GM21515 (cell line): ENCODE measurements around the gene BCAS3.
"Not testable (repeated sequence)": the region's sequence is repeated elsewhere in the genome, so short reads cannot be mapped to it uniquely, and the experiment has no call there.

Experiments used
- ATAC-seq: cut with Tn5 transposase; IDR thresholded peaks from one replicate; pipeline ENCODE4 v1.9.1; 2021; ENCODE audit not compliant: unreplicated experiment

The BCAS3 gene

DNA sequence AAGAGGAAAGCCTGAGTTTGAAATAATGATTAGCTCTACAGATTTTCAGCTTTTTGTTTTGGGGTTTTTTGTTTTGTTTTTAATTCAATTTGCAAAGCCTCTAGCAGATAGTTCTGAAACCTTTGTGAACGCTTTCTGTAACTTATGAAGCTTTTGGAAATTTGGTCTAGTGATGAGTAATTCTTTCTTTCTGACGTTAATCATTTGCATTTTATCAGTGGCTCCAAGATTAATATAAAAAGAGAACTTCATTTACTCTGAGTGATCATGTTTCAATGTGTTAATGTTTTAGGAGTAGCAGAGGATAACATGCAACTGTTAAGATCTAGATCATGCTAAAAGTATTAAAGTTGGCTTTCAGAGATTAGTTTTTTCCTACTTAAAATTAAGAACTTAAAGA, 561.7 kb downstream of the BCAS3 start:
- no peak for ATAC-seq

DNA sequence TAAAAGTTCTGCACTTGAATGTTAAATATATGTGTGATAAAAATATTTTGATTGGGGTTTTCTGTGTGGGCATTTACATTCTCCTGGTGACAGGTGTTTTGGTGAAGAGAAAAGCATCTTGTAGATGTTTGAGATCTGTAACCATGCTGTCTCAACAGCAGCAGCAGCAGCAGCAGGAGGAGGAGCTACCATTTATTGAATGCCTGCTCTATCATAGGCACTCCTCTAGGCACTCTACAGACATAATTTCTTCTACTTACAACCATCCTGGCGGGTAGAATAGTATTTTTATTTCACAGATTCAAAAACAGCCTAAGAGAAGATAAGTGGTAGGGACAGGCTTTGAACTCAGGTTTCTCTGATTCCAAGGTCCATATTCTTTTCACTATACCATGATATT, 562.3 kb downstream of the BCAS3 start:
- ATAC-seq = no peak

- ATAC-seq = no peak
These were observed 563.3 kb downstream of the BCAS3 start for GRCh38 chr17:61240851-61241468.

DNA sequence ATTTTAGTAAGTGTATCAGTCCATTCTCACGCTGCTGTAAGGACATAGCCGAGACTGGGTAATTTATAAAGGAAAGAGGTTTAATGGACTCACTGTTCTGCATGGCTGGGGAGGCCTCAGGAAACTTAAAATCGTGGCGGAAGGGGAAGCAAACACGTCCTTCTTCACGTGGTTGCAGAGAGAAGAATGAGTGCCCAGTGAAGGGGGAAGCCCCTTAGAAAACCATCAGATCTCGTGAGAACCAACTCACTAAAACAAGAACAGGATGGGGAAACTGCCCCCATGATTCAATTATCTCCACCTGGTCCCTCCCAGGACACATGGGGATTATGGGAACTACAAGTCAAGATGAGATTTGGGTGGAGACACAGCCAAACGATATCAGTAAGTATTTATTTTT, 567.3 kb downstream of the BCAS3 start:
- ATAC-seq = not testable (repeated sequence)

GRCh38 chr17:61245706-61246135, 568.1 kb downstream of the BCAS3 start:
- no peak for ATAC-seq

DNA sequence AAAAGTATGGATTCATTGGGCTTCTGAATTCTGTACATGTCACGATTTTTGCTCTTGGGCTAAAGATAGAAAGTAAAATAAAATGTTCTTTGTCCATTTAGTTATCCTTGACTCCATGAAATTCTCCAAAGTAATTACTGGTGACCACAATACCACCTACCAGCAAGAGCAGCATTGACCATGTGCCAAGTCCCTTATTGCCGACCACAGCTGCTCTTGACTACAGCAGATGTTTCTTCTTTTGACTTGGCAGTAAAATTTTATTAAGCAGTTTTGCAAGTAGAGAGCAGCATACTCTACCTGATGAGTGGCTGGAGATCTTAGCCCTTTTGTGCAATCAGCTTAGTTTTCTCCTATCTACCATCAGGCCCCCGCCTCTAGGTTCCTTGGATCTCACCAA, 569.8 kb downstream of the BCAS3 start:
- no peak for ATAC-seq

GRCh38 chr17:61248399-61248798, 570.7 kb downstream of the BCAS3 start:
- no peak for ATAC-seq

- ATAC-seq = no peak
These were observed 572.1 kb downstream of the BCAS3 start for GRCh38 chr17:61249649-61250299.

DNA sequence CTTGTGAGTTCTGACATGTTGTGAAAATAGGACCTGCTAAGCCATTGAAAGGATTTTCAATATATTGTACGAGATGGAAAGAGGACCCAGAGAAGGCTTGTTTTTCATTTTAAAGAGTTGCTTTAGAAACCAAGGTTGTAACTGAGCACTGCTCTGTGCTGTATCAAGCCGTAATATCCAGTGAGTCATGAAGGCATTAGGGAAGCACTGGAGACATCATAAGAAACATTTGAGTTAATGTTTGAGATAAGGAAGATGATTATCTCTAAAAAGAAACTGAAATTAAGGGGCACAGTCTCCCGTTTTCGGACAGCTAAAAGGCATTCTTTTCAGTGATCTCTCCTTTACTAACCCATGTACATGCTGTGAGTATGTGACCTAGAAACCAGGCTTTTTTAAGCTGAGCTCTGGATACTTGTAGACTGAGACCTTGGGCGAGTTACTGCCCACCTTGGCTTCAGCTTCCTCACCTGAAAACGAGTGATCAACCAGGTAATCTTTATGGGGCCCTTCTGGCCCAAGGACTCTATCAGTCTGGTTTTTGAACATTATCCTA, 572.8 kb downstream of the BCAS3 start:
- no peak for ATAC-seq

DNA sequence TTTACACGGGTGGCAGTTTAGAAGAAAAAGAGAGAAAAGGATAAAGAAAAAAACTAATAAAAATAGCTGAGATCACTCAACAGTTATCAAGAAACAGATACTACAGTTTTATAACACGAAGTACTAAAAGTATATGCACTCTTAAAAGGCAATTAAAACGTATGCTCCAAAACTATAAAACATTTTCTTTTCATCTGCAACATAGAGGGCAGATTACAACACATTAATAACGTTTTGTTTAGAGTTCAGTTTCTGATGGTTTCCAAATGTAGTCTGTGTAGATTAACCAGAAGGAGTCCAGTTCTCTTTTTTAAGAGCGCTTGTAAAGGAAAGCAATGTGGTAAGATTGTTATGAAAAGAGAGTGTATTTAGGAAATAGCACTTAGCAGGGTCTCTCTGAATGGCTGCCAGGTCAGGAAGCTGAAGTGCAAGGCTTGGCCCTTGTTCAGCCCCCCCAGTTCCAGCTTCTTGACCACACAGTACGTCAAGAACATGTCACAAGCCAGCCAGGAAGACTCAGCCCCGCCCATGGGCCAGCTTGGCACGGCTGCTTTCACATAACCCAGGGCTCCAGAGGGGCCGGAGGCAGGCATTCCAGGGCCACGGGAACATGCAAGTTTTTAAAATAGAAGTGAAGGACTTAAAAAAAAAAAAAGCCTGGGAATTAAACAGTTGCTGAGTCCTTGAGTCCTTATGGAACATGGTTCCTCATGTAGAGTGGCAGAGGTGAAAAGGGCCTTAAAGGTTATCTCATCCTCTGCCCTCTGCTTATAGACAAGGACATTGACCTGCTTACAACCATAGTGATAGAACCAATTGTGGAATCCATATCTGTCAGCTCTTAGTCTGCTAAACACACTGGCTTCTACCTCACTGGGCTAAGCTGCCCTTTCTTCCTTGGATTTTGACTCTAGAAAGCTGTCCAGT, 574.6 kb downstream of the BCAS3 start:
- no peak for ATAC-seq

GRCh38 chr17:61253362-61253761, 575.7 kb downstream of the BCAS3 start:
- ATAC-seq = no peak

DNA sequence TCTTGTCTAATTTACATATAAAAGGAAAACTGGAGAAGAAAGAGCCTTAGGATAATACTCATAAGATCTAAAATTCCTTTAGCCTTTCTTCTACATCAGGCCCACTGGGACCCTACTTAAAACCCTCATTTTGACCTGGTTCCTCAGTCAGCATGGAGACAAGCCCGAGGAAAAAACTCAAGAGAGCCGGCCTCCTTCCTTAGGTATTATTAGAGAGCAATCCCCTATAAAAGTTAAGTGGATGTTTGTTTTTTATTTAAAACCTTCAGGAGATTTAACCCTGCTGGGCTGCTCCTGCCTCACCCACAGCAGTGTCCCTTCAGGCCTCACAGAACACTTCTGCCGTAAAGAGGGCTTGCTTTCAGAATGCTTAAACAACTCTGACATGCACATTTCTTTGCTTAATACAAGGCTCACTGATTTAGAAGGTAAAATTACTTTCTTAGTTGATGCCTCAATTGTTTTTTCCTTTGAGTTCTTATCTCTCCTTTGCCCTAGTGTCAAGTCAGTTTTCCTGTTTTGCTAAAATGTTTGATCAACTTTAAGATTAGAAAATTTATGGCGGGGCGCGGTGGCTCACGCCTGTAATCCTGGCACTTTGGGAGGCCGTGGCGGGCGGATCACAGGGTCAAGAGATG, 576.4 kb downstream of the BCAS3 start:
- no peak for ATAC-seq

DNA sequence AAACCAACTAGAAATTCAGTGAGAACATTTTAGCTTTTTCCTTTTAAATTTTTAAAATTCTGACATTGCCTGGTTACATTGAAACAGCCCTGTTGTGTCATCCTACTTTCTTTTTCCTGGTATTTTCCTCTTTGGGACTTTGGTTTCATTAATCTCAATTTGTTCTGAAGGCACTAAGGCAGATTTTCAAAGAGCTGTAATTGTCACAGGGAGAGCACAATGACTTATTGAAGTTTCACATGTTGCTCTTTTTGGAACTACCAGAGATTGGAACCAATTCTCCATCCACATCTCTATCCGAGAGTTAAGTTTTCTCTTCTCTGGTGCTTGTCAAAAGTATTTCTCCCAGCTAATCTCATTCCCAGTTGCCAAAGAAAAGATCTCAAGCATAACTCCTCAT, 577.3 kb downstream of the BCAS3 start:
- no peak for ATAC-seq

DNA sequence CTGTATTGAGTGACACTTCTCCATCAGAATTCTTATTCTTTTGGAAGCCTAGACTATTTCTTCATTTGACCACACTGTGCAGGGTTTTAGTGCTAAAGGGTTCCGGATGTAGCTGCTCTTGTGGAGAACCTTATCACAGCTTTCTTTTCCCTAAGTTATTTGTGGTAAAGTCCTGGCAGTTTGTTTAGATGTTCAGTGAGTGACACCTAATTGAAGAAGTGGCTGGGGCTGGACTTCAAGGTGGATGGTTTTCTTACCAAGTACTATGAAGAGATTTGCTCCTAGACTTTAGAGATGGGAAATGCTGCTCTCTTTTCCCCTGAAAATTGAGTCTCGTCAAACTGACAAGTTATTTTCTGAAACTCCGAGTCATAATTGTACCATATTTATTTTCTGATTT, 578.0 kb downstream of the BCAS3 start:
- ATAC-seq = no peak

- no peak for ATAC-seq
These were observed 581.7 kb downstream of the BCAS3 start for GRCh38 chr17:61259360-61259759.

DNA sequence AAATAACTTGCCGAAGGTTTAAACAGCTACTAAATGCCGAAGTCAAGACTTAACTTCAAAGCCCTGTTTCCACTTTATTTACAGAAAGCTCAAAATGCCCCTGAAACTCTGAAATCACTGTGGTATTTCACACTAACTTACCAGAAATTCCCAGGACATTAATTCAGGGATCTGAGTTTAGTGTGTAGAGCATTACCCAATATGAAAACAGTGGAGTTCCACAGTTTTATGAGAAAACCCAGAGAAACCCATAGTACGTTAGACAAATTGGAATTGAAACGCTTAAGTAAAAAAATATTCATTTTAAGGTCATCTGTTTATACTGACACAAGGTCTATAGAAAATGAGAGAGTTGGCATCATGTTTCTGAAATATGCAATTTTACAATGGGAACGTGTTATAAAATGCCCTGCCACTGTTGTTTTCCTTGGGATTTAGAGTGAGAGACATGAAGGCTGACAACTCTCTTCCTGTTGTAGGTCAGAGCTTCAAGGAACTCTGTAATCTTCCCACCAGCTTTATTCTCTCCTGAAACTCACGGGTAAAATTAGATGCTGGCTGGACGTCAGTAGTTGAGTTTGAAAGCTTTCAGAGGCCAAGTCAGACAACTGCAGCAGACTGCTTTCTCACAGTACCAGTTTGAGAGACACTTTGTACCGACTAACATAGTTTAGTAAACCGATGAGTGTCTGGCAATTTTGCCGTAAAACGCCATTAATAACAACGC, 582.6 kb downstream of the BCAS3 start:
- ATAC-seq = no peak

- no peak for ATAC-seq
These were observed 583.5 kb downstream of the BCAS3 start for GRCh38 chr17:61261001-61261637.

GRCh38 chr17:61265397-61265796, 587.7 kb downstream of the BCAS3 start:
- ATAC-seq = no peak

- no peak for ATAC-seq
These were observed 590.2 kb downstream of the BCAS3 start for GRCh38 chr17:61267847-61268246.

DNA sequence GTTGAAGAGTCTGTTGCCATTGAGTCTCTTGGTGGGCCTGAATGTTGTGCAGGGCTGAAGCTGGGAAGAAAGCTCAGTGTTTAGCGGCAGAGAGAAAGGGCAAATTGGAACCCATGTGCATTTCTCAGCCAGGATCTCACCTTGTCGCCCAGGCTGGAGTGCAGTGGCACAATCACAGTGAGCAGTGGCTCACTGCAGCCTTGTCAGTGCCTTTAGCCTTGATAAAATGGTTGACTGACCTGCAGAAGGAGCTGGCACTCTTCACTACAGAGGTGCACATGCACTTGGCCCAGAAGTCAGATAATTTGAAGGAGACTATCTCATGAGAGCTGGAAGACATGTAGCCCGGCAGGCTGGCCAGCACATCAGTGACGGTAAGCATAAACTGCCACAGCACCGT, 597.7 kb downstream of the BCAS3 start:
- no peak for ATAC-seq
